NCI-H2029 treated with DMSO at 0.1 percent for 48 hours (cell line): Measurements from ENCODE around the gene TTLL1.
"Not testable (repeated sequence)": the region's sequence is repeated elsewhere in the genome, so short reads cannot be mapped to it uniquely, and the experiment has no call there.

Source experiments
- DNase-seq: peaks from one replicate; lab custom pipeline; 2025; lab: John Stamatoyannopoulos, UW

Gene TTLL1

DNA sequence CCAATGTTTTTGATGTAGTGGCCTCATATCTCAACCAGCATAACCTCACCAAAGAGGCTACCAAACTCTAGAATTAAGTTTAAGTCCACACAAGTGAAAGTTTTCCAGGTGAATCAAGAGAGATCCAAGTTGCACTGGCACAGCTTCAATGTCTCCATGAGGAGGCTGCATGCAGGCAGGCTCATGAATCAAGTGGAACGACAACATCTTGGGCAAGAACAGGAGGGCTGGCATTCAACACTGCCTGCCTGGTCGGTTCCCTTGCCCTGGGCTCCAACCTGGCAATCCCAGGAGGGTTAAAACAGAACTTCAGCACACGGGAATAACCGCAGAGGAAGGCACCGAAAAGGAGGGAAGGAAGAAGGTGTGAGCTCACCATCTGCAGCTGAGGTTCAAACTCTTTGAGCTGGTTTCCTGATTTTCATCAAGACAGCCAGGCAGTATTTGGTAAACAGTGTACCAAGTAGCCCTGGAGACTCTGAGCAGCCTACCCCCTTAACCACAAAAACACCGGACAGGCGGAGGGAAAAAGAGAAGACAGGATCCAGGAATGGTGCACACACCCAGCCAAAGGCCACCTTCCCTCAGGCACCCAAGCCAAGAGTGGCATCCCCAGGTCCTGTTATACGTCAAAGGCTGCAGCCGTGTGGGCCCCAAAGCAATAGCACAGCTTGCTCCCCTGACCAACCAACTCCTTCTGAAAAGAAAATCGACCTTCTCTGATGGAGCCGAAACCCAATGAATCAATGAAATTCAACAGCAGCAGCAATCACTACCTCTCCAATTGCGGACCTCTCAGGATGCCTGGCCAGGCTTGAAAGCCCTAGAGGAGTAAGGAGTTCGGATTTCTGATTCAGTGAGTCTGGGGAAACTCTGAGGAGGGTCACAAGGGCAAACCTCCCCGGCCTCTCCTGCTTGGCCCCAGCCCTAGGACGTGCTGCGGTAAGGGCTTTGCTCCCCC is 75.6 kb downstream of the TTLL1 start:
- DNase-seq = no peak

DNA sequence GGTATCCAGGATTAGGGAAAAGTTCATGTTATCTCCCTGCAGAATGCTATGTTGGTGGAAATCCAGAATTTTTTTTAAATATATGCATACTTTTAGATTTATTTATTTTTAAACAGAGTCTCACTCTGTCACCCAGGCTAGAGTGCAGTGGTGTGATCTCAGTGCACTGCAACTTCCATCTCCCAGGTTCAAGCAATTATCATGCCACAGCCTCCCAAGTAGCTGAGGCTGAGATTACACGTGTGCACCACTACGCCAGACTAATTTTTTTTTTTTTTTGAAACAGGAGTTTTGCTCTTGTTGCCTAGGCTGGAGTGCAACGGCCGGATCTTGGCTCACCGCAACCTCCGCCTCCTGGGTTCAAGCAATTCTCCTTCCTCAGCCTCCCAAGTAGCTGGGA is 76.8 kb downstream of the TTLL1 start:
- DNase-seq = no peak

DNA sequence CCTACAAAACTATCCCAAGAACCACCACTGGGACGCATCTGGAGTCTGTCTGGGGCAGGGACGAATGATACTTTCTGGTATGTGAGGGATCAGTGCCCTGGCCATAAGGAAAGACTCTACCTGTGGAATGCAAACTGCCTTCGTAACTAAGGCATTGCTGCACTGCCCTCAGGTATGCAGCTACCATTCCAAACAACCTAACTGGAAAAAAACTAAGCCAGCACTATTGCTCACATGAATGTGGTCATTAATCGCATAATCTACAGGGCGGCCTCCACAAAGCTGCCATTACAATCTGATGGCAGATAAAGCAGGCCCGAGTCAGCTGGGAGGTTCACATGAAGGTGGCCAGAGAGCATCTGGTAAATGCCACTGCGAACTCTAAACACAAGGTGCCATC is 78.1 kb downstream of the TTLL1 start:
- no peak for DNase-seq

DNA sequence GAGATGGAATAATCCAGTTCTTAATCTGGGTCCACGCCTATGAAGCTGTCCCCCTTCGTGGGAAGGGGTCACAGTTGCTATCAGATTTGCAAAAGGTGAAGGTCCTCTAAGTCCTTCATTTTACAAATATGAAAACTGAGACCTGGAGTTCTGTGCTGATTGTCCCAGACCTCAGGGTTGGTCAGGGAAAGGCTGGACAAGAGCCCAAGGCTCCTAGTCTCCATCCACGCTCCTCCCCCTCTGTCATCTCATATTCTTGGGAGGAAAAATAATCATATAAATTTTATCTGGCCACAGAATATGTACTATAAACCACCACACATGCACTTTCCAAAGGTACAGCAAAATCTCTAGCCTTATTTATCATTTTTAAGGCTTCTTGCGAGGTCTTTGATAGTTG is 79.7 kb downstream of the TTLL1 start:
- DNase-seq = no peak

DNA sequence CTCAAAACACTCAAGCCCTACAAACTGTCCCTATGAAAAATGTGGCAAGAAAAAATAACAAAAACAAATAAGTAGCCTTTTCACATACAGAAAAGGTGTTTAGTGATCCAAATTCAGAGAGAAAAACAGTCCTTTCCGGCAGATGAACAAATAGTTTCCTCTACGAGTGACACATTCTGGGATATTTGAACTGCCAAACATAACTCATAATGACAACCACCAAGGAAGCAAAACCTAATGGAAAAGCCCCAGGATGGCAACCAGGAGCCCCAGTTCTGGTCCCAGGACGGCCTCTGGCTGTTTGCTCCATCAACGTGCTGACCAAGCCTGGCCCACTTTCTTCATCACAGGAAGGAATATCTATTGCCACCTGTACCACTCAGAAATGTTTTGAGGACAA is 80.3 kb downstream of the TTLL1 start:
- no peak for DNase-seq

DNA sequence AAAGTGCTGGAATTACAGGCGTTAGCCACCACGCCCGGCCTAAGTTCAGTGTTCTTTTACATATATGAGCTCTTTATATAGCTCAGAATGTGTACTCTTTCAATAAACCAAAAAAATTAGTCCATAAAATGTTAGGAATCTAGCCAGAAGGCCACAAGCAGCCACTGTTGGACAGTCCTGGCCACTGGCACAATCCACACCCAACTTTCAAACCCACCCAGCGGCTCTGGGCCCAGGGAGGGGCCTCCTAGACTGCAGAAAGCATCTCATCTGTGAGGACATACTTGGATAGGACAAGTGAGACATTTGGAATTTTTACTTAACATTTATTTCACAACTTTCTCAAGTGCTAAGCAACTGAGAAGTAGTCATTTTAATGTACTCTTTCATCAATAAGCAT is 80.7 kb downstream of the TTLL1 start:
- DNase-seq = no peak

DNA sequence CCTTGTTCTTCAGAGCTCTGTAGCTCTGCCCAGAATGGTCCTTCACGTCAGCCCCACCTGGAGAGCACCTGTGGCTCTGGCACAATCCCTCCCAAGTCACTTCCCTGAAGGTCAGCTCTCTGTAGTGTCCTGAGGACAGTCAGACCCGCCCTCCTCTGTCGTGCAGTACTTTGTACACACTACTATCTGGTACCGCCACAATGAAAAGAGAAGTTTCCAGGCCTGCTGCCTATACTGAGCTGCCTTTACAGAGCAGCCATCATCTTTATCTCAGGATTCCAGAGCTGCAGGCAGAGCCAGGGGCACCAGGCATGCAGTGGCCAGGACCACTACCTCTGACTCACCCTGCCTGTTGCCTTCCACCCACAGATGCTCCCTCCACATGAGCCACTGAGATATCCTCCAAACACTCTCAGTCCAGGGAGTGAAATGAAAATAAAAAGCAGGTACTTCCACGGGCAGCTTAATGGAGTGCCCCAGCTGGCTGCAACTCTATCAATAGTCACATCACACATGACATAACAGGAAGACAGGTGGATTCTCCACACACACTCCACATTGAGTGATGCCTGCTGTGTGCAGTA is 81.6 kb downstream of the TTLL1 start:
- DNase-seq = no peak

DNA sequence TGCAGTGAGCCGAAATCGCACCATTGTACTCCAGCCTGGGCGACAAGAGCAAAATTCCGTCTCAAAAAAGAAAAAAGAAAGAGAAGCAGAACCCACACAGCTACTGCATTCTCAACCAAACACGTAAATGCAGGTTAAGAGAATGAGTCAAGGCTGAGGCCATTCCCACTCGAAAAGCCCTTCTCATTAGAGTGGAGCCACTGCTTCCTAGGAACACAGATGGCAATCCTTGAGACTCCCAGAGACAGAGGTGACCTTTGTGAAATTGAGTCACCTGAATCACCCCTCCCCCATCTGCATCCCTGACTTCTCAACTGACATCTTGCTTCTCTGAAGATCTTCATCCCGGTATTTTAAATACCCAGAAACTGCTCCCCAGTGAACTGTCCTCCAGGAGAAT is 82.4 kb downstream of the TTLL1 start:
- no peak for DNase-seq

DNA sequence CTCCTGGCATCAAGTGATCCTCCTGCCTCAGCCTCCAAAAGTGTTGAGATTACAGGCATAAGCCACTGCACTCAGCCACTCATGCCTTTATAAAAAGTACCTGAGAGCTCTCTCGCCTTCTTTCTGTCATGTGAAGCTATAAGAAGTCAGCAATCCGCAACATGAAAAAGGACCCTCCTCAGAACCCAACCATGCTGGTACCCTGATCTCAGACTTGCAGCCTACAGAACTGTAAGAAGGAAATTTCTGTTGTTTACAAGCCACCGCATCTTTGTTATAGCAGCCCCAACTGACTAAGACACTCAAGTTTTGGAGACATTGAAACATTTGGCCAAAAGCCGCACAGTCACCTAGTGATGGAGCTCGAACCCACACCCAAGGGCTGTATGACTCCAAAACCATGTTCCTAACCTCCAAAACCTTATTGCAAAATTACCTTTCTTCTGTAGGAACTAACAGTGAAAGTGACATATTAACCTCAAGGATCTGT is 83.1 kb downstream of the TTLL1 start:
- DNase-seq = no peak

DNA sequence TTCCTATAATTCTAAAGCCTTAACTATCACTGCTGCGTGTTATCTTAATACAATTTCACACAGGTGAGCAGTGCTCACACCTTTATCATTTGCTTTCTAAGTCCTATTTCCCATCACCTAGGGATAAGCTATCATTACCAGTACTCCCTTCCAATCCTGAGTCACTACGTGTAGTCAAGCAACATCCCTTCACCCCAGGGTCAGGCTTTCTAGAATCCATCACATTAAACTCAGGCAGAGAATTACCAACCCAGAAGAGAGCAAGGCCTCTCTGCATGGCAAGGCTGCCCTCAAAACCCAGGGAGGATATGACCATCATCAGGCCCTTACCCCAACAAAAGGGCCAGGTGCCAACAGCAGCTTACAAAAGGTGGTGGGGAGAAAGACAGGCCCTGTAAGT is 84.1 kb downstream of the TTLL1 start:
- no peak for DNase-seq

DNA sequence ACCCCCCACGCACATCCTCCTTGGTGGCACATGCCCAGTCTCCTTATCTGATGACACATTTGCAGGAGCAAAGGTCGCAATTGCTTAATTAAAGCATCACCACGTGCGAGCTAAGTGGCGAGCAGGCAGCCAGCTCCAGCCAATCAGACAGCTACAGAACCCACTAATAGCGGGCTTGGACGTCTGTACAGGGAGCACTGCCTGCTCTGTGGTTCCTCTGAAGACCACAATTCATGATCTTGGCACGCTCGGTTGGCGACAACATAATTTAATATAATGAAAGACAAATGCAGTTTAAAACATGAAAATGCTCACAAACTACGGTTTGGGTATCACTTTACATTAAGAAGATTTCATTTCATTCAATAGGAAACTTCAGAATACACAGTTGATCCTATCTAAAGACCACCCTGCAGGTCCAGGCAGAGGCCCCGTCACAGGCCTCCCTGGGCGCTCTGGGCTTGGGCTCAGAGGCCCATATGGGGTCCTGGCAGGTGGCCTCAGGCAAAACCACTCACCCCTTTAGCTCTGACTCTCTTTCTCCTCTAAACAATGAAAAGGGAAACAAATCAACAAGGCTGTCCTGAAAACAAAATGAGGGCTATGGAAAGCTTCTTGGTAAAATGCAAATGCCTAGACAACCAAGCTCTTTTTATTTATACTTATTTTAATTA is 84.7 kb downstream of the TTLL1 start:
- DNase-seq = no peak

DNA sequence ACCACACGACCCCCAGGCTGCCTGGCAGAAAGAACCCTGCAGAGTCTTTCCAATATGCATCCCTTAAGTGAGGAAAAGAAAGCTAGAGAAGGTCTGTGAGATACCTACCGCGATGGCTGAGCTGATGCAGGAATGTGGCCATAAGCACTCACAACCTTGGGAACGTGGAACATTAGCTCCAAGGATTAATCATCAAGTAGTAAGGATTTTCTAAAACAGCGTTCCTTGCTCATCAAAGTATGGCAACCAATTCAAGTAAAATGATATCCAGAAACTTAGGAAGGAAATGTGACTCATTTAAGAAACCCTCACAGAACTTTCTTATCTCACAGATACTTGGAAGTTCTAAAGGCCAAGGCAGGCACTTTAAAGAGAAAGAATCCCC is 87.0 kb downstream of the TTLL1 start:
- DNase-seq = no peak

DNA sequence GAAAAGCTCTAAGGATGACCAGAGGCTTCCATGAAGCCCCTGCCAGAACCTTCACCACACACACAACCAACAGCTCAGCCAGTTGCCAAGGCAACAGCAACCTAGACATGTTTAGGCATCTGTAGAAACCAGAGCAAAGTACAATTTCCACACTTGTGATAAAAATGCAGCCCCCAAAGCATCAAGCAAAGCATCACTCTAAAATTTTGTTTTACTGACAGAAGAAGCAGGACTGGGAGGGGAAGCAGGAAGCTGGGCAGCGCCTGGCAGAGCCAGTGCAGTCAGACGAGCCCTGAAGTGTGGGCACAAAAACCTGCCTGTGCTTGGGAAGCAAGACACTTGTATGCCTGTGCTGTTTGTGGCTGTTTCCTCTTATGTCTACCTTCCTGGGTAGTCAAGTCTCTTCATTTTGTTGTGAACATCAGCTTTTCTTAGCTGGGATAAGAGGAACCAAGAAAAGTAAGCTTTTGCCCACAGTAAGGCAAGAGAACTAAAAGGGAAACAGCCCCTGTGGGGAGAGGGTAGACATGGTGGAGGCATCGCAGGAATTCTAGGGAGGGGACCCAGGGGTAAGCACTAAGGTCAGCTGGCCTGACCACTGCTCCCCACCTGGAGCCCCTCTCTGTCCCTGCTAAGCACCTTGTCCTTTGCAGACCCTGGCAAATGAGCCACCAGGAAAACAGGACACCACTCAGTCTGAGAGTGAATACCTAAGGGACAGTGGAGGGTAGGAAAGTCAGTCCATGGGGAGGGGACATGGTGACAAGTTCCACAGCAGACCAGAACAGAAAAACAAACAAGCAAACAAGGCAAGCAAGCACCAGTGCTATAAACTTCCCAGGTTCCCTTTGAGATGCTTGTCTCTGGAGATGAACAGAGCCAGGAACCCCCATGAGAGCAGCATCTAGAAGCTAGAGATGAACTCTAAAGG is 87.7 kb downstream of the TTLL1 start:
- DNase-seq = no peak

DNA sequence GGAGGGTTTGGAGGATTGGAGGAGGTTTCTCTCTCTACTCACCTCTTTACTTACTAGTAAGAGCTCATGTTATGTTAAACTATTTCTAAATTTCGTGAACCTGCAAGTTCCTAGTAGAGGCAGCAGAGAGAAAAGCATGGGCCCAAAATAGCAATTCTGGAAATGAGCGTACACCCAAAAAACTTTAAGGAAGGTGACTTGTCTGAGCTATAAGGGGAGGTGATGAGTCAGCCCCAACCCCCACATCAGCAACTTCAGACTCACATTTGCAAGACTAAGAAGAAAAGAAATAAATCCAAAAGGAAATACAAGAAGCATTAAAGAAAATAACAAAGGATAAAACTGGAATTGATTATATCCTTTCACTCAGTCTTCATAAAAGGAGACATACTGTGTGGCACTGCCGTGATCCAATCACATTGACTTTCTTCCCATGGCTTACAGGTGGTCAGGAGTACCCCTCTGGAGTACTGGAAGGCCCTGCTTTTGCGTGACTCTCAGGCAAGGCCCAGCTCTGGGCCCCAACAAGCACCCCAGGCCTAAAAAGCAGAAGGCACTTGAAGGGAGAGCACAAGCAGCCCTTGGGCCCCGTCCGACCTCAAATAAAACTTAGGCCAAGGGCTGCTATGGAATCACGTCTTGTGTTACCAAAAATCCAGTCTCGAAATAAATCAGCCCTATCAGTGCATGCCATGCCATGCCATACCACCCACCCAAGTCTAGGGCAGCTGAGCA is 88.6 kb downstream of the TTLL1 start:
- DNase-seq = no peak

DNA sequence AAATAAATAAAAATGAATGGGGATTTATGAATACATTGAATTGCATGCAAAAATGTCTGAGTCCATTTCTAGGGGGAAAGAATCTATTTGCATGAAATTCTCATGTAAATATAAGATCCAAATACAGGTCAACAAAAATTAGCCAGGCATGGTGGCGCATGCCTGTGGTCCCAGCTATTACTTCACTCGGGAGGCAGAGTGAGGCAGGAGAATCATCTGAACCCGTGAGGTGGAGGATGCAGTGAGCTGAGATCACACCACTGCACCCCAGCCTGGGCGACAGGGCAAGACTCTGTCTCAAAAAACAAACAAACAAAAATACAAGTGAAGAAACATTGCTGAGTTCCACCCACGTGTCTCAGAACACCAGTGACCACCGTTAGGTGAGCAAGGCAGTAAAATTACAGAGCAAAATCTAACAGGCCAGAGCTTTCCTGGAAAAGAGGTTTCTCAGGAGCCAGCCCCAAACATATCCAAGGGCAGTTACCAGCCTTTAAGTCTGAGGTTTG is 91.6 kb downstream of the TTLL1 start:
- no peak for DNase-seq

DNA sequence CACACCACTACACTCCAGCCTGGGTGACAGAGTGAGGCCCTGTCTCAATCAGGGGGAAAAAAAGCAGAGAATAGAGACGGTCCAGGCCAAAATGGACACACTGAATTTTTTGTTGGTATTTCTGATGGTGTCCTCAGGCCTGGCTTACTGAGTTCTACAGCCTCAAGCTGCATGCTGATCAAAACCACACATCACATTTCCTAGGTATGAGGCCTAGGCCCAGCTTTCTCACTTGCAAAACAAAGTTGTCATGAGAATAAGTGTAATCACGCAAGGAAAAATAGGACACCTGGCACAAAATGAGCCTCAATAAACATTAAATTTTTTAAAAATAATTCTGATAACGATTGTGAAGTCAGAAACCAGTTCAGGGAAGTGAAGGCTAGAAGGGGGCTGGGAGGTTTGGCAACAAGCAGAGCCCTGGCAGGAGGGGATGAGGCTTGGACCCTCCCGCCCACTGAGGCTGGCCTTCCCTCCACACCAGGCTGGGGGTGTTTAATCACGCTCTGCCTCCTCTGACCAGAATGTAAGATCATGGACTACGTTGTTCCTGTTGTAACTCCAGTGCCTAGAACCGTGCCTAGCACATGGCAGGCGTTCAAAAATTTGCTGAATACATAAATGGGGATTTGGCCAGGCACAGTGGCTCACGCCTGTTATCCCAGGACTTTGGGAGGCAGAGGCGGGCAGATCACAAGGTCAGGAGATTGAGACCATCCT is 92.4 kb downstream of the TTLL1 start:
- no peak for DNase-seq

DNA sequence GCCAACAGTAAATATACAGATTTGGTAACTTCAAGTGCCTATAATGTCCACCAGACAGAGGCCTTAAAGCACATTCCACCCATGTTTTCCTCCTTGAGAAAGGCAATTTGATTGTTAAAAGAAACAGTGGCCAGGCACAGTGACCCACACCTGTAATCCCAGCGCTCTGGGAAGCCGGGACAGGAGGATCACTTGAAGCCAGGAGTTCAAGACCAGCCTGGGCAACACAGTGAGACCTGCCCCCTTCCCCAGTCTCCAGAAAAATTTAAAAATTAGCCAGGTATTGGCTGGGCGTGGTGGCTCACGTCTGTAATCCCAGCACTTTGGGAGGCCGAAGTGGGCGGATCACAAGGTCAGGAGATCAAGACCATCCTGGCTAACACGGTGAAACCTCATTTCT is 93.5 kb downstream of the TTLL1 start:
- DNase-seq = not testable (repeated sequence)

DNA sequence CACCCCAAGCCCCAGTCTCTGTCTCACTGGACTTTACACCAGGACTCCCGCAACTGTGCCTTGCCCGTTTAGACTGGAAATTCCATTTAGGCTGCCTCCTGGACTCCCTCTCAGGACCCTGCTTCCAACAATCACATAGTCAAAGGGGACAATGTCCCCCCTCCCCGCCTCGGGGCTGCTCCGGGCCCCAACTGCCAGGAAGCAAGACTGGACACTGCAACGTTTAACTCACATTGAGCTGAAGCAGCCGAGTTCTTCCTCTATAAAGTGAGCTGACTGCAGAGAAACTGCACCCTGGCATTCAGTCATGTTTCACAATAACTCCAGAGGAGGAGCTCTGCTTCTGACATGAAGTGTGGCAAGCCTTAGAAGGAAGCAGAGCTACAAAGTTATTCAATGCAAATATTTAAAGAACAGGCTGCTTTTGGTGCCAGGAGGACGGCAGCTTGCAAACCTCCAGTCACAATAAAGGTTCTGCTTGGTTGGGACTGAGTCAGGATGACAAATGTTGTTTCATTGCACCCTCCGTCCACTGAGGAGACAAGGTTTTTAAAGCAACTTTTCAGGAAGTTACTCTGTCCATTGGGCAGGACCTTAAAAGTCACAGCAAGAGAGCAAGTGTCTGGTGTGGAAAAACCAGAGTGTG is 94.2 kb downstream of the TTLL1 start:
- no peak for DNase-seq

DNA sequence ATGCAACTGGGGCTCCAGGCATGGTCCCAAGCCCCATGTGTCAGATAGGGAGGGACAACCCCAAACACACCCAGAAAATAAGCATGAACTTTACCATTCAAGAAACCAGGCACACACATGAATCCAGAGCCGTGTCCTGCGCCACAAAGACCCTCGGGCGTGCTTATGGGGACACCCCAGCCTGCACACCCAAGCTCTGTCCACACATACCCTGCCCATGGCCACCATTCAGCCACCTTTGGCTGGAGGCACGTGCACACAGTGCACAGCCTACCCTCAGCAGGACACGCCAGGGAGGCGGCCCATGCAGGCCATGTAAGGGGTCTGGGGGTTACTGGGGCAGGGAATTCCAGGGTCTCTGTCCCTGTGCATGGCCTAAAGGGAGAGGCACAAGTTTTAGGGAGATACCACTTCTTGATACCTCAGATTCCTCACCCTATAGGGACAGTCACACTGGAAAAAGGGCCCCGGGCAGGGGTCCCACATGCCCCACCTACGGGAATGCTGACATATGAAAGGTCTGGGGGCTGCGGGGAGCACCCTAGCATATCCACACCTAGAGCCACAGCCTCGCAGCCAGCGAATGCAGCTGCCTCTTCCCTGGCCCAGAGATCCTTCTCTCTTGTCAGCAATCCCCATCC is 94.8 kb downstream of the TTLL1 start:
- no peak for DNase-seq
